Measurements from ENCODE around the gene INPP4B.
"Not testable (repeated sequence)": the region's sequence is repeated elsewhere in the genome, so short reads cannot be mapped to it uniquely, and the experiment has no call there.

The INPP4B gene

GRCh38 chr4:142528433-142528832, 317.7 kb downstream of the INPP4B start:
- DNase-seq = no peak

GRCh38 chr4:142523111-142523510, 323.0 kb downstream of the INPP4B start:
- DNase-seq = no peak

- DNase-seq = no peak
These were observed 326.8 kb downstream of the INPP4B start for GRCh38 chr4:142519342-142519741.

- no peak for DNase-seq
These were observed 329.2 kb downstream of the INPP4B start for GRCh38 chr4:142516686-142517526.

GRCh38 chr4:142512161-142512560, 333.9 kb downstream of the INPP4B start:
- DNase-seq = no peak

- DNase-seq = no peak
These were observed 336.2 kb downstream of the INPP4B start for GRCh38 chr4:142509881-142510280.

- DNase-seq = not testable (repeated sequence)
These were observed 336.7 kb downstream of the INPP4B start for GRCh38 chr4:142509381-142509780.

- no peak for DNase-seq
These were observed 345.1 kb downstream of the INPP4B start for GRCh38 chr4:142500966-142501365.

GRCh38 chr4:142497606-142498005, 348.5 kb downstream of the INPP4B start:
- no peak for DNase-seq

GRCh38 chr4:142493255-142494110, 352.6 kb downstream of the INPP4B start:
- DNase-seq = no peak

- DNase-seq = no peak
These were observed 360.6 kb downstream of the INPP4B start for GRCh38 chr4:142485452-142485851.

GRCh38 chr4:142480244-142480643, 365.9 kb downstream of the INPP4B start:
- no peak for DNase-seq

- no peak for DNase-seq
These were observed 370.4 kb downstream of the INPP4B start for GRCh38 chr4:142475663-142476062.

- peak; percentile 77 for DNase-seq
These were observed 371.6 kb downstream of the INPP4B start for GRCh38 chr4:142474398-142475087.

- DNase-seq = no peak
These were observed 372.2 kb downstream of the INPP4B start for GRCh38 chr4:142473960-142474338.

- no peak for DNase-seq
These were observed 372.7 kb downstream of the INPP4B start for GRCh38 chr4:142473218-142473959.

GRCh38 chr4:142467088-142467487, 379.0 kb downstream of the INPP4B start:
- no peak for DNase-seq

GRCh38 chr4:142465526-142465925, 380.6 kb downstream of the INPP4B start:
- DNase-seq = no peak

GRCh38 chr4:142463206-142463605, 382.9 kb downstream of the INPP4B start:
- no peak for DNase-seq

GRCh38 chr4:142452161-142452855, 393.8 kb downstream of the INPP4B start:
- DNase-seq = no peak

GRCh38 chr4:142449771-142450373, 396.2 kb downstream of the INPP4B start:
- DNase-seq = no peak

GRCh38 chr4:142447009-142447408, 399.1 kb downstream of the INPP4B start:
- DNase-seq = no peak
